Stimulated activated naive CD8-positive, alpha-beta T cell treated with anti-CD3 and anti-CD28 coated beads, Interleukin-15, Interleukin-2, amounts not matched to agents 100 U/mL and 50 U/mL, for 24 hours (primary cell): ENCODE data around the gene NCOA4.
"Not testable (repeated sequence)": the region's sequence is repeated elsewhere in the genome, so short reads cannot be mapped to it uniquely, and the experiment has no call there.

ENCODE experiments used
- ATAC-seq: fragments of 150-1000 bp; cut with Tn5 transposase; one replicate; pipeline ENCODE4 v1.10.0; 2021
- DNase-seq: peaks from one replicate; pipeline ENCODE4 v3.0.0; 2021

Gene NCOA4

DNA sequence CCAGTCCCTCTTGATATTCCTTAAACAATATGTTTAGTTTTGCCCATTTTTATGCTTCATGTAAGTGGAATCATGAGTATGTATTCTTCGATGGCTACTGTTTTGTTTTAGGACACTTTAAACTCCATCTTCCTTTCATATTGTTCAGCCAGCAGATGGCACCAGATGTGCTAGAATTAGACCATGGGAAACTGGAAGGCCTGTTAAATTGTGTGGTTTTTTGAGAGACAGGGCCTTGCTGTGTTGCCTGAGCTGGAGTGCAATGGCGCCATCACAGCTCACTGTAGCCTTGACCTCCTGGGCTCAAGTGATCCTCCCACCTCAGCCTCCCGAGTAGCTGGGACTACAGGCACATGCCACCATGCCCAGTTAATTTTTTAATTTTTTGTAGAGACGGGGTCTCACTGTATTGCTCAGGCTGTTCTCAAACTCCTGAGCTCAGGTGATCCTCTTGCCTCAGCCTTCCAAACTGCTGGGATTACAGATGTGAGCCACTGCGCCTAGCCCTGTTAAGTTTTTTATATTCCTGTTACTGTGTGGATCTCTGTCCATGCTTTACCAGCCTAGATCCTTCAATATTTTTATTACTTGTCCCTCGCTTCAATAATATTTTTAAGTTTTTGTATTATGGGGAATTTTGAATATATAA is 46.8 kb downstream of the NCOA4 start:
- peak; percentile 13 for DNase-seq
- ATAC-seq = not testable (repeated sequence)

DNA sequence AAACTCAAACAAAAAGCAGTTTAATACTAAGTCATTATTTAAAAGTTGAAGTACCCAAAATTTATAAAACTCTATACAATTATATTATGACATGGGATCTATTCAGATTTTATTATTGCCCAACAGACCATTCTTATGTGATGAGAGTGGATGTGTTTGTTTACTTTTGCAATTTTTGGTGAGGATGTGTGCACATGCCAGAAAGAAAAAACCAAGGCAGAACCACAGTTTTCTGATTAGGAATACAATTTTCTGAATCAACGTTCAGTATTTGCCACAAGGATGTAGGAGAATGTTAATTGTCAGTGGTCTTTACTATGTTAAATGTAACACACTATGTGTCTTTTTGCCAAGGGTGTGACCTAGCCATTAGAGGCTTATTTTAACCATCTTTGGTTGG is 49.1 kb downstream of the NCOA4 start:
- not testable (repeated sequence) for DNase-seq, ATAC-seq

GRCh38 chr10:45978554-45978953 is 51.9 kb downstream of the NCOA4 start:
- DNase-seq, ATAC-seq: not testable (repeated sequence)

GRCh38 chr10:45974041-45974440 is 56.4 kb downstream of the NCOA4 start:
- not testable (repeated sequence) for DNase-seq, ATAC-seq

GRCh38 chr10:45972813-45973169 is 57.6 kb downstream of the NCOA4 start:
- not testable (repeated sequence) for DNase-seq
- peak; percentile 19 for ATAC-seq

GRCh38 chr10:45972106-45972812 is 58.2 kb downstream of the NCOA4 start, which contains the start of gene TIMM23:
Gene TIMM23 (plus strand): TSS chr10:45972489. CDS start chr10:45972625, 136 bp downstream.
- DNase-seq (peak; percentile 88), ATAC-seq (peak; percentile 95)

GRCh38 chr10:45971742-45972105 is 58.7 kb downstream of the NCOA4 start:
- DNase-seq = peak; percentile 7

DNA sequence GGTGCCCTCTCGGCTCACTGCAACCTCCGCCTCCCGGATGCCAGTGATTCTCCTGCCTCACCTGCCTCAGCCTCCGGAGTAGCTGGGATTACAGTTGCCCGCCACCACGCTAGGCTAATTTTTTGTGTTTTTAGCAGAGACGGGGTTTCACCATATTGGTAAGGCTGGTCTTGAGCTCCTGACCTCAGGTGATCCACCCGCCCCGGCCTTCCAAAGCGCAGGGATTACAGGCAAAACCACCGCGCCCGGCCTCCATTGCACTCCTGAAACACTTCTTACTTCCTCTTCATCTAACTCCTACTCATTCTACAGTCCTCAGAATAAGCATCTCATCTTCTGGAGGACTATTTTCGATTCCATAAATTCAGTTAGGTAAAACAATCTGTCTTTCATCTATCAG is 59.4 kb downstream of the NCOA4 start:
- not testable (repeated sequence) for ATAC-seq, DNase-seq

More at GRCh38 chr10:45971742-45972105, 58.7 kb downstream of the NCOA4 start:
- ATAC-seq = peak; percentile 37

- not testable (repeated sequence) for ATAC-seq, DNase-seq
Measured at GRCh38 chr10:45962686-45963452, 67.6 kb downstream of the NCOA4 start.

DNA sequence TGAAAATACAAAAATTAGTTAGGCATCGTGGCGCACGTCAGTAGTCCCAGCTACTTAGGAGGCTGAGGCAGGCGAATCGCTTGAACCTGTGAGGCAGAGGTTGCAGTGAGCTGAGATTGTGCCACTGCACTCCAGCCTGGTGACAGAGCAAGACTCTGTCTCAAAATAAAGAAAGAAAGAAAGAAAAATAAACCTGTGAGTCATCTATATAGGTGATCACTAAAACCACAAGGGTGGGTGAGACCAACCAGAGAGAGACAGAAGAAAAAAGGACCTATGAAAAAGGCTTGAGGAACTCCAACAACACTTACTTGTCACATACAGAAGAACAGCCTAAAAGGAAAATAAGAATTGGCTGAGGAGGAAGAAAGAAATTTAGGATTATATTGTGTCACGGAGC is 72.5 kb downstream of the NCOA4 start:
- peak; percentile 19 for ATAC-seq
- not testable (repeated sequence) for DNase-seq

DNA sequence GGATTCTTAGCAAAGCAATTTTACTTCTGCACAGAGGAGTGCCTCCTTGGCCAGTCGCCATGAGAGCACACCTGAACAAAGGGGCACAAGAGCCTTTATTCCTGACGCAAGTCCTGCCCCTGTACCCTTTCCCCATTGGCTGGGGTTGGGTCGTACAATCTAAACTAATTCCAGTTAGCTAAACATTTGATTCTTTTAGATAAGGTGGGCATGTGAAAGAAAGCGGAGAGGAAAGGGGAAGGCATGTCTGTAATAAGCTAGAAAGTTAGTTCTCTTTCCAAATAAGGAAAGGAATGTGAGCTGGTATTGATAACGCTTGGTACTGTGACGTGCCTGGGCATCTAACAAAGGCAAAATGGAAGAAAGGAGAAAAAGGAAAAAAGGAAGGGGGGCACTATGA is 73.8 kb downstream of the NCOA4 start:
- ATAC-seq, DNase-seq: not testable (repeated sequence)
